A549 treated with dexamethasone at 1 μM for 4 hours (cell line): ENCODE results near the gene LHX4. TPM values are rescaled to one million over a fixed set of nuclear protein-coding genes. Genes with fewer than 3 reads are reported as not detected.

Experiments used
- total RNA-seq: library from RNA; stranded (reverse); fragments of 200-300 nt; extraction: Qiagen RNA extraction; gene quantifications from 5 replicates; pipeline ENCODE4 v1.2.3, GENCODE V29; 2022

LHX4 gene
- total RNA-seq, result 0.24 to 0.41 TPM (median 0.32 TPM) in 5 replicates

DNA sequence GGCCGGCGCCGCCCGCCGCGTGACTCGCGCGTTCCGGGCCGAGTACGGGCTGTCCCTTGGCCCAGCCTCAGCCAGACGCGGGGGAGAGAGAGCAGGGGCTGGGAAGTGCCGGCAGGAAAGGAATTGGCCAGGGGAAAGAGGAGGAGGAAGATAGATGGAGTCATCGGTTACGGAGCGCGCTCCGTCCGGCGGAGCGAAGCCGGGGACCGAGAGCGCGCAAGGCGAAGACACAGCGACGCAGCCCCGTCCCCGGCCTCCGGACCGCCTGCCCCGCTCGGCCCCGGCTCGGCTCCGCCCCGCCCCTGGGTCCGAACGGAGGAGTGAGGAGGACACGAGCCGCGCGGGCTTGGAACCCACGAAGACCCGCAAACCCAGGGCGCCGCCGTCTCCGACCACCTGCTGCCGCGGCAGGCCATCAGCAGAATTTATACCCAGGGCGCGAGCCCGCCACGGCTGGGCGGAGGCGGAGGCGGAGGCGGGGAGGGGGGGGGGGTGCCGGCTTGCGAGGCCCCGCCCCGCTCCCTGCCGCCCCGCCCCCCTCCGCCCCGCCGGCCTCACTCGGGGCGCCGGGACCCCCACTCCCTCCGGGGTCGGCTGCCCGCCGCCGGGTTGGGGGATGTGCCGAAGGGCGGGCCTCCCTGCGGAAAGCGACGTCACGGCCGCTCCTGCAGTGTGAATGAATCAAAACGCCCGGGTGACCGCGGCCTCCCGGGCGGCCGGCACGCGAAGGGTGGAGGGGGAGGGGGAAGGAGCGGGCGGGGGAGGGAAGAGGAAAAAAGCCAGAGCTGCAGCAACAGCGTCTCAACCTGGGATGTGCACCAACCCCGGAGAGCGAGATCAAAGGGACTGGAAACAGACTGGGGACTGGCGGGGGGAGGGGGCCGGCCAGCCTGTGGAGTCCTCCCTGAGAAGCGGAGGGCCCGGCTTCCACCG lies at the start of gene LHX4:
LHX4 (plus strand) TSS at position 782 of the 933 bp plus-strand sequence. CDS start 266 bp downstream, outside the sequence.

Other genes starting within 250 kb of the LHX4 start
- 59.0 to 68.1 TPM (median 67.1 TPM) in 5 replicates for gene QSOX1, start 75.4 kb upstream of the LHX4 start, total RNA-seq